Kidney (tissue), 14 donors: Measurements from ENCODE around the gene HOXB2. TPM values are rescaled to one million over a fixed set of nuclear protein-coding genes. Genes with fewer than 3 reads are reported as not detected.

Experiments used
- DNase-seq, 5 donors: peaks; one replicate each; pipeline ENCODE4 v3.0.0-alpha.2; 2013 to 2020
- FAIRE-seq: peaks from 2 replicates; lab custom pipeline; 2012; peaks lifted over from hg19 to GRCh38; lab: Jason Lieb, UNC
- H3K27ac ChIP-seq, 2 donors: one replicate each; pipeline ENCODE4 v1.7.0; 2013; ENCODE audit warnings: low read depth in 2 of 2, low read length in 2 of 2, inconsistent platforms in 1 of 2
- H3K27me3 ChIP-seq: one replicate; pipeline ENCODE4 v1.7.1; 2013; ENCODE audit warnings: low read length, inconsistent platforms; ENCODE audit not compliant: control insufficient read depth, insufficient read depth
- H3K36me3 ChIP-seq, 3 donors: one replicate each; pipeline versions ENCODE4 v1.7.0 to v1.7.1; 2013; ENCODE audit warnings: low read length in 3 of 3, control low read depth in 1 of 3, inconsistent platforms in 1 of 3; ENCODE audit not compliant: insufficient read depth in 3 of 3, control insufficient read depth in 2 of 3
- H3K4me1 ChIP-seq, 3 donors: one replicate each; pipeline versions ENCODE4 v1.7.0 to v1.7.1; 2013; ENCODE audit warnings: low read length in 3 of 3, inconsistent platforms in 1 of 3, low read depth in 1 of 3; ENCODE audit not compliant: control insufficient read depth in 2 of 3, insufficient read depth in 2 of 3
- H3K4me3 ChIP-seq, 3 donors: one replicate each; pipeline versions ENCODE4 v1.7.0 to v1.8.1; 2013; ENCODE audit warnings: low read length in 3 of 3, control low read depth in 1 of 3, inconsistent platforms in 1 of 3
- H3K9ac ChIP-seq, 3 donors: one replicate each; pipeline versions ENCODE4 v1.7.0 to v1.7.1; 2013; ENCODE audit warnings: low read length in 3 of 3, control low read depth in 1 of 3, inconsistent platforms in 1 of 3
- H3K9me3 ChIP-seq, 3 donors: one replicate each; pipeline versions ENCODE4 v1.7.0 to v1.7.1; 2013; ENCODE audit warnings: low read length in 3 of 3, control low read depth in 1 of 3, inconsistent platforms in 1 of 3; ENCODE audit not compliant: control insufficient read depth in 2 of 3, insufficient read depth in 1 of 3
- CTCF ChIP-seq: IDR thresholded peaks from 3 replicates; pipeline ENCODE4 v1.5.1; 2012; ENCODE audit warnings: mild to moderate bottlenecking, moderate library complexity, borderline replicate concordance; ENCODE audit not compliant: insufficient read depth; ENCODE audit errors: extremely low read depth
- intact Hi-C: fragments of 100-400 bp; cut with DNase I; formaldehyde crosslinking; loops from one replicate; pipeline ENCODE4 v1.11.1; 2022
- polyA plus RNA-seq: library from polyadenylated mRNA; stranded (reverse); fragments of 350-450 nt; fragmentation: Illumina TruSeq; extraction: RNeasy Lipid Tissue Mini Kit (QIAGEN cat#74804); gene quantifications from one replicate; pipeline ENCODE4 v1.2.3, GENCODE V29; 2014; ENCODE audit warnings: low read depth, low replicate concordance; ENCODE audit not compliant: insufficient read depth
- total RNA-seq: library from RNA; stranded (reverse); fragmentation: NEBNext Ultra II Directional; extraction: Animal tissue kit (Norgen Biotek cat#: 25700); gene quantifications from one replicate; pipeline ENCODE4 v1.2.1, GENCODE V29; 2021
- donor health status: control.
- donor health status: control.
- donor health status: control.
- donor health status: control.
- donor health status: control.
- donor health status: DM: yes; HTN: yes; CAD: no.
- donor health status: Normal renal cell carcinoma (clear cell type).

HOXB2 gene
- total and polyA plus RNA-seq, 2 donors from 2014 or later, result 30.7 to 61.9 TPM

- TF ChIP-seq CTCF, result no peak
- intact Hi-C loops, result loop anchor here (5.0 kb wide), 1 partner anchor 37 kb away; no protein-coding TSS in a partner anchor
- peaks cover 9 to 26% (median 10%) of the 10 kb centered on the region in 3 donors for H3K4me1 ChIP-seq
- peak overlapping the region; percentile 87 to 95 for H3K27ac ChIP-seq
- no peaks in the 10 kb centered on the region for H3K9me3 ChIP-seq
- H3K9ac ChIP-seq, result peak overlapping the region; percentile 43 to 91 (median 72)
- H3K36me3 ChIP-seq, result peaks cover 0 to 2% (median 0%) of the 10 kb centered on the region in 3 donors
- H3K4me3 ChIP-seq, result peak overlapping the region; percentile 46 to 77 (median 68)
- DNase-seq, result no peak
- no peaks in the 10 kb centered on the region for H3K27me3 ChIP-seq
- no peak for FAIRE-seq
Measured at GRCh38 chr17:48579471-48579759, 34.5 kb upstream of the HOXB2 start.

GRCh38 chr17:48578616-48579470, 33.9 kb upstream of the HOXB2 start:
- Histone ChIP-seq H3K4me3 (peak overlapping the region; percentile 46 to 77 (median 68)), H3K36me3 (peaks cover 0 to 2% (median 0%) of the 10 kb centered on the region in 3 donors), H3K4me1 (peaks cover 5 to 21% (median 10%) of the 10 kb centered on the region in 3 donors), H3K9ac (peak overlapping the region; percentile 37 to 91 (median 43)), H3K27me3 (no peaks in the 10 kb centered on the region), H3K9me3 (no peaks in the 10 kb centered on the region), H3K27ac (peak overlapping the region; percentile 87 to 95)
- peak in 1 of 5 donors; percentile 78 for DNase-seq
- TF ChIP-seq CTCF, result no peak
- FAIRE-seq, result no peak
- intact Hi-C loops, result loop anchor here (5.0 kb wide), 1 partner anchor 37 kb away; no protein-coding TSS in a partner anchor

- intact Hi-C loops, result loop anchor here (5.0 kb wide), 1 partner anchor 36 kb away; no protein-coding TSS in a partner anchor
- no peaks in the 10 kb centered on the region for H3K36me3 ChIP-seq
- H3K9me3 ChIP-seq, result no peaks in the 10 kb centered on the region
- DNase-seq (peak; percentile 93 to 95 (median 94)), FAIRE-seq (no peak)
- no peak for TF ChIP-seq CTCF
- H3K27me3 ChIP-seq, result no peaks in the 10 kb centered on the region
- H3K4me1 ChIP-seq, result peaks cover 2 to 19% (median 5%) of the 10 kb centered on the region in 3 donors
- peak within 1 kb of the TSS; percentile 95 to 97 for H3K27ac ChIP-seq
- peak within 1 kb of the TSS; percentile 68 to 77 (median 71) for H3K4me3 ChIP-seq
- H3K9ac ChIP-seq, result peak within 1 kb of the TSS; percentile 37 to 91 (median 44)
Measured at GRCh38 chr17:48577946-48578615, 33.2 kb upstream of the HOXB2 start, which contains the start of gene HOXB4. Gene HOXB4 (minus strand): TSS chr17:48578350. CDS start chr17:48578319, 31 bp downstream.
